GM12872 (cell line): ENCODE data around the gene NEURL3.

Source experiments
- CTCF ChIP-seq: IDR thresholded peaks from 3 replicates; pipeline ENCODE4 v1.5.1; 2011; ENCODE audit warnings: low read depth, mild to moderate bottlenecking, low read length, moderate library complexity; ENCODE audit not compliant: insufficient read depth

The NEURL3 gene

DNA sequence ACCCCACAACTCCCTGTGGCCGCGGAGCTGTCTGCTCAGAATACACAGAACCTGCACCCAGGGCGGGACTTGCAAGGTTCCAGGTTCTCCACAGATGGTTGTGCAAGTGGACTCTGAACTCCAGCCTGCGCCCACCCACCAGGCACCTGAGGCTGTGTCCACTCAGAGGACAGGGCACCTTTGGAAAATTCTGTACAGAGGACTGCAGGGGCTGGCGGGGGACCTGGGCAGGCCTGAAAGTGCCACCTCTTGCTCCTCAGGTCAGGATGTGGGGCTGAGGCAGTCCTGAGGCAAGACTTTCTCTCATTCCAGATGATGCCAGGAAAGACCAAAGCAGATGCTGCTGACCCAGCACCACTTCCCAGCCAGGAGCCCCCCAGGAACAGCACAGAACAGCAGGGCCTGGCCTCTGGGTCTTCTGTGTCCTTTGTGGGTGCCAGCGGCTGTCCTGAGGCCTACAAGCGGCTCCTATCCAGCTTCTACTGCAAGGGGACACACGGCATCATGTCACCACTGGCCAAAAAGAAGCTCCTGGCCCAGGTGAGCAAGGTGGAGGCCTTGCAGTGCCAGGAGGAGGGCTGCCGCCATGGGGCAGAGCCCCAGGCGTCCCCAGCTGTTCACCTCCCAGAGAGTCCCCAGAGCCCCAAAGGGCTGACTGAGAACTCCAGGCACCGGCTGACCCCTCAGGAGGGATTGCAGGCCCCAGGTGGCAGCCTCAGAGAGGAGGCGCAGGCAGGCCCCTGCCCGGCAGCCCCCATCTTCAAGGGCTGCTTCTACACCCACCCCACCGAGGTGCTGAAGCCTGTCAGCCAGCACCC is 45.8 kb upstream of the NEURL3 start:
- no peak for TF ChIP-seq CTCF

GRCh38 chr2:96549967-96550786 is 45.0 kb upstream of the NEURL3 start:
- no peak for TF ChIP-seq CTCF

DNA sequence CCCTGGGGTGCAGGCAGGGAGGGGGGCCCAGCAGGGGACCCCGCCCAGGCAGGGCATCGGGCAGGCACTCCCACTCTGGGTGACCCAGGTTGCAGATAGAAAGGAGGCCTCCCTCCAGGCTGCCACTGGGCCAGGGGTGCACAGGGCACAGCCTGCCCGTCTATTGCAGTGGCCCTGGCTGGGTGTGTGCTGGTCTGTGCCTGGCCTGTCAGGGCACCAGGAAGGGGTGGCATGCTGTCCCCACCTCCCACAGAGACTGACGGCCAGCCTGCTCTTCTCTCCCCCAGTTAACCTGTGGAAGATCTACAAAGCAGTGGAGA is 44.3 kb upstream of the NEURL3 start:
- TF ChIP-seq CTCF: no peak

DNA sequence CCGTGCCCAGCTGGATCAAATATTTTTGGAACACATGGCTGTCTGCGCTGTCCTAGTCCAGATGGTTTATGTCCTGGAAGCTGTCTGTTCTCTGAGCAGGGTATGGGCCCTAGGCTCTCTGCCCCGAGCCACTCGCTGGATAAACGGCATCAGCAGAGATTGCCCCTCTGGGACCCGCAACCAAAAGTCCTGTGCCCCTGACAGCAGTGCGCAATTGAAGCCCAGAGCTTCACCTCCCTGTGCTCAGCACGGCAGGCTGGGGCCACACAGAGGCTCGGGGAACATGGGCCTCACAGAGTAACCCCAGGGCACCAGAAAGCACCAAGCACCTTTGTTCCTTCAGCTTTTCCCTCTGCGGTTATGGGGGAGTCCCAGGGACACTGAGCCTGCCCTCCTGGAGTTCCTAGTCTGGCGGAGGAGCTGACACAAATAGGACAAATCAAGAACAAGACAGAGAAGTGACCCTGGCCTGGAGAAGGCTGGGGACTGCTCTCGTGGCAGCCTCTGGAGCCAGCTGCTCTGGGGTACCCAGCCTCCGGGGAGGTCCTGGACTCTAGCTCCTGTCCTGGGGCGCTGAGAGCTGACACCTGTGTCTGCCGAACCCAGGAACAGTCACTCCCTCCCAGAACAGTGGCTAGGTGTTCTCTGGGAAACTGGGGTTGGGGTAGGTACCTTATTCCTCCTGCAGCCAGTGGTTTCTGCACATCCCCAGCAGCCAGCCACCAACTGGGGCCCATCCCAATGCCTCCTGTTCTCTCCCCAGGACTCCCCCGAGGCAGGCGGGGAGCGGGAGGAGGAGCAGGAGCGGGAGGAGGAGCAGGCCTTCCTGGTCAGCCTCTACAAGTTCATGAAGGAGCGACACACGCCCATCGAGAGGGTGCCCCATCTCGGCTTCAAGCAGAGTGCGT is 43.7 kb upstream of the NEURL3 start:
- no peak for TF ChIP-seq CTCF

- no peak for TF ChIP-seq CTCF
Observed at GRCh38 chr2:96547731-96548171, 42.6 kb upstream of the NEURL3 start.

DNA sequence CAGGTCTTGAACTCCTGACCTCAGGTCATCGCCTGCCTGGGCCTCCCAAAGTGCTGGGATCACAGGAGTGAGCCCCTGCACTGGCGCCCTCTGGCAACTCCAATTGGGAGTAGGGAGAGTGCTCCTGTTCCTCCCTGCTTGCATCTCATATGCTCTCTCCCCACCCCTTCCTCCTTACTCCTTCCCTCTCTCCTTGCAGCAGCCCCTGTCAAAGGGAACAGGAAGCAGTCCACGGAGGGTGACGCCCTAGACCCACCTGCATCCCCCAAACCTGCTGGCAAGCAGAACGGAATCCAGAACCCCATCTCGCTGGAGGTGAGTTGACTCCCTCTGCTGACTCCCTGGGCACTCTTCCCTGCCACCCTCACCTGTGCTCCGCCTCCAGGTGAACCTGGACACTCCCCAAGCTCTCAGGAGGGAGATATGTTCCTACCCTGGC is 42.1 kb upstream of the NEURL3 start:
- no peak for TF ChIP-seq CTCF

GRCh38 chr2:96546797-96547196 is 41.6 kb upstream of the NEURL3 start:
- no peak for TF ChIP-seq CTCF
